Globus pallidus (tissue), 1 donor: ENCODE measurements around the gene RFFL.
A peak's percentile ranks its signal among the peaks of the same experiment; 100 is the strongest.
"Not testable (repeated sequence)": the region's sequence is repeated elsewhere in the genome, so short reads cannot be mapped to it uniquely, and the experiment has no call there.

Experiments used
- DNase-seq: peaks from one replicate; pipeline ENCODE4 v3.0.0-alpha.2; 2015; ENCODE audit warnings: low spot score

RFFL gene

GRCh38 chr17:35063514-35064223, at the start of gene RFFL:
TSS of gene RFFL (minus strand) at chr17:35063707. CDS start at chr17:35026553, 37,154 bp downstream.
- peak; percentile 98 for DNase-seq

GRCh38 chr17:35110791-35111190, 47.3 kb upstream of the RFFL start:
- not testable (repeated sequence) for DNase-seq

- DNase-seq = no peak
Observed at GRCh38 chr17:35104844-35105450, 41.4 kb upstream of the RFFL start.

- DNase-seq = no peak
Observed at GRCh38 chr17:35103271-35103670, 39.8 kb upstream of the RFFL start.

GRCh38 chr17:35101725-35102124, 38.2 kb upstream of the RFFL start:
- DNase-seq = no peak

- DNase-seq = no peak
Observed at GRCh38 chr17:35101036-35101435, 37.5 kb upstream of the RFFL start.

- DNase-seq = no peak
Observed at GRCh38 chr17:35099908-35100307, 36.4 kb upstream of the RFFL start.

GRCh38 chr17:35097776-35098175, 34.3 kb upstream of the RFFL start:
- no peak for DNase-seq

- DNase-seq = no peak
Observed at GRCh38 chr17:35095741-35096140, 32.2 kb upstream of the RFFL start.

- DNase-seq = no peak
Observed at GRCh38 chr17:35094902-35095301, 31.4 kb upstream of the RFFL start.

- not testable (repeated sequence) for DNase-seq
Observed at GRCh38 chr17:35090707-35091106, 27.2 kb upstream of the RFFL start.

- no peak for DNase-seq
Observed at GRCh38 chr17:35089586-35090296, 26.2 kb upstream of the RFFL start.

- peak; percentile 90 for DNase-seq
Observed at GRCh38 chr17:35088881-35089585, 25.5 kb upstream of the RFFL start.

- no peak for DNase-seq
Observed at GRCh38 chr17:35088356-35088880, 24.9 kb upstream of the RFFL start.

GRCh38 chr17:35087731-35088355, 24.3 kb upstream of the RFFL start:
- peak; percentile 83 for DNase-seq

GRCh38 chr17:35086931-35087573, 23.5 kb upstream of the RFFL start:
- peak; percentile 45 for DNase-seq

- no peak for DNase-seq
Observed at GRCh38 chr17:35086164-35086563, 22.7 kb upstream of the RFFL start.

GRCh38 chr17:35084987-35085386, 21.5 kb upstream of the RFFL start:
- DNase-seq = no peak

- peak; percentile 48 for DNase-seq
Observed at GRCh38 chr17:35083071-35083470, 19.6 kb upstream of the RFFL start.

GRCh38 chr17:35082073-35082657, 18.7 kb upstream of the RFFL start:
- peak; percentile 57 for DNase-seq

- peak; percentile 76 for DNase-seq
Observed at GRCh38 chr17:35081638-35082037, 18.1 kb upstream of the RFFL start.
